ENCODE measurements around the gene LPP. TPM values are rescaled to one million over a fixed set of nuclear protein-coding genes. Genes with fewer than 3 reads are reported as not detected.

The LPP gene
- total RNA-seq, 4 donors from 2014 or later: 1,872 to 3,079 (median 2,300) TPM

DNA sequence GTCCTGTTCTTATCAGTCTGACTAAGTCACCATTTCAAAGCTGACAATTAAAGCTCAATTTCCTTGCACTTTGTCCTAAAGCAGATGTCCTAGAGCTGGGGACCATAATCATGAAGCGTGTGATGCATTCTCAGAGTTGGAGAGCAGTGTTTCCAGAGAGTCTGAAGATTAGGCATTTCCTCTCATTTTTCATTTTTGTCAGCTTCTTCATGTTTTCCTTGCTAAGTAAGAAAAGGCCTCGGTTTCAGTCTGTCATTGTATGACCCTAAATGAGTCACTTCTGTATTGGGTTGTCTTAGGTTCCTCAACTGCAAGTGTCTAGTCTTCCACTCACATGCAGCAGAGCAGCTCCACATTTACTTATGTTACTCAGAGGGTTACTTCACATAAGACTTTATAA lies 760.6 kb downstream of the LPP start:
- no peaks in the 10 kb centered on the region for H3K36me3 ChIP-seq
- H3K27me3 ChIP-seq: no peaks in the 10 kb centered on the region
- H3K27ac ChIP-seq (replicated peaks in 1 of 4): no peak overlapping the region
- DNase-seq (ENCODE audit: extremely low spot score): no peak
- H3K4me1 ChIP-seq: no peaks in the 10 kb centered on the region
- 40% methylated on average over 2 of the region's 2 CpGs for WGBS
- intact Hi-C loops (cut with DNase I): no loop called here
- no peaks in the 10 kb centered on the region for H3K9me3 ChIP-seq
- TF ChIP-seq POLR2A (IDR thresholded peaks at IDR 0.05; ENCODE audit: low read depth) (no peak), POLR2AphosphoS5 (IDR thresholded peaks at IDR 0.05) (no peak), EP300 (IDR thresholded peaks at IDR 0.05) (no peak)
- TF ChIP-seq, protein P1, sequence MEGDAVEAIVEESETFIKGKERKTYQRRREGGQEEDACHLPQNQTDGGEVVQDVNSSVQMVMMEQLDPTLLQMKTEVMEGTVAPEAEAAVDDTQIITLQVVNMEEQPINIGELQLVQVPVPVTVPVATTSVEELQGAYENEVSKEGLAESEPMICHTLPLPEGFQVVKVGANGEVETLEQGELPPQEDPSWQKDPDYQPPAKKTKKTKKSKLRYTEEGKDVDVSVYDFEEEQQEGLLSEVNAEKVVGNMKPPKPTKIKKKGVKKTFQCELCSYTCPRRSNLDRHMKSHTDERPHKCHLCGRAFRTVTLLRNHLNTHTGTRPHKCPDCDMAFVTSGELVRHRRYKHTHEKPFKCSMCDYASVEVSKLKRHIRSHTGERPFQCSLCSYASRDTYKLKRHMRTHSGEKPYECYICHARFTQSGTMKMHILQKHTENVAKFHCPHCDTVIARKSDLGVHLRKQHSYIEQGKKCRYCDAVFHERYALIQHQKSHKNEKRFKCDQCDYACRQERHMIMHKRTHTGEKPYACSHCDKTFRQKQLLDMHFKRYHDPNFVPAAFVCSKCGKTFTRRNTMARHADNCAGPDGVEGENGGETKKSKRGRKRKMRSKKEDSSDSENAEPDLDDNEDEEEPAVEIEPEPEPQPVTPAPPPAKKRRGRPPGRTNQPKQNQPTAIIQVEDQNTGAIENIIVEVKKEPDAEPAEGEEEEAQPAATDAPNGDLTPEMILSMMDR (IDR thresholded peaks at IDR 0.05): no peak
- no peak overlapping the region for H3K4me3 ChIP-seq

GRCh38 chr3:188915127-188915526 lies 761.2 kb downstream of the LPP start:
- no peak for DNase-seq (ENCODE audit: extremely low spot score)
- intact Hi-C loops (cut with DNase I): no loop called here
- no peaks in the 10 kb centered on the region for H3K9me3 ChIP-seq
- no peaks in the 10 kb centered on the region for H3K36me3 ChIP-seq
- no peaks in the 10 kb centered on the region for H3K4me1 ChIP-seq
- 71% methylated on average over 1 of the region's 1 CpG for WGBS
- no peaks in the 10 kb centered on the region for H3K27me3 ChIP-seq
- TF ChIP-seq POLR2AphosphoS5 (IDR thresholded peaks at IDR 0.05) (no peak), POLR2A (IDR thresholded peaks at IDR 0.05; ENCODE audit: low read depth) (no peak), EP300 (IDR thresholded peaks at IDR 0.05) (no peak)
- TF ChIP-seq, protein P1 (IDR thresholded peaks at IDR 0.05): no peak
- H3K4me3 ChIP-seq: no peak overlapping the region
- H3K27ac ChIP-seq (replicated peaks in 1 of 4): no peak overlapping the region

DNA sequence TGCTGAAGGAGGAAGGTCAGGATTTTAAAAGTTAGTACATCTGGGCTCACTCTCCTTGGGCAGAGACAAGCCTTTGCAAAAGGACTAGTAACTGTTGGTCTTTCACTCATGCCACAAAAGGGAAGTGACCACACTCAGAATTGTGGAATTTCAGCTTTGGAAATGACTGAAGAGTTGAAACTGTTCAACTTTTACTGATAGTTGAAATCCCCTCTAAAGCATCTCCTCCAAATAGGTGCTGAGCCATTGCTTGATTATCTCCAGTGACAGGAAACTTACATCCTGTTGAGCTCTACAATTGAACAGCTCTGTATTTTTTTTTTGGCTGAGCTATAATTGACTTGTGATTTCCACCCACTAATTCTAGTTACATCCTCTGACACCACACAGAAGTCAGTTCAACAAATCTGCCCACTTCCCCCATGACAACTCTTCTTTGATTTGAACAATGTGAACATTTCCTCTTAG lies 763.0 kb downstream of the LPP start:
- Histone ChIP-seq H3K27me3 (no peaks in the 10 kb centered on the region), H3K27ac (replicated peaks in 1 of 4) (no peak overlapping the region), H3K4me3 (no peak overlapping the region), H3K9me3 (no peaks in the 10 kb centered on the region), H3K4me1 (no peaks in the 10 kb centered on the region), H3K36me3 (no peaks in the 10 kb centered on the region)
- no peak for DNase-seq (ENCODE audit: extremely low spot score)
- TF ChIP-seq POLR2A (IDR thresholded peaks at IDR 0.05; ENCODE audit: low read depth) (no peak), EP300 (IDR thresholded peaks at IDR 0.05) (no peak), POLR2AphosphoS5 (IDR thresholded peaks at IDR 0.05) (no peak)
- TF ChIP-seq, protein P1 (IDR thresholded peaks at IDR 0.05): no peak
- intact Hi-C loops (cut with DNase I): no loop called here

DNA sequence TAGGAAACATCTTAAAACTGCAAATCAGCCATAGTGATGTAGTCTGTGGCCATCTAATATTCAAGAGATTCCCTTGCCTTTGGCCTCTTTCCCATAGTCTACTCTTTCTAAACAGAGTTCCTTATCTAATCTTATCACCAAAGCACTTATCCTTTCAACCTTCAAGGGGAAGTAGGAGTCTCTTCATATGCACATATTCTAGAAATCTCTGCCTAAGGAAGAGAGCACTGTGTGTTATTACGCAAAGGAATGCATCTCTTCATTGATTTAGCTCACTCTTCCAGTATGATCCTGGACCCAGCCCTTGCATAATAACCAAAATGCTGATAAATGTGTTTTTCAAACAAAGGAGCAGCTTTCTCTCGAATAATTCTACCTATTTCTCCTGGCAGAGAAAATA lies 764.1 kb downstream of the LPP start:
- Histone ChIP-seq H3K9me3 (no peaks in the 10 kb centered on the region), H3K36me3 (no peaks in the 10 kb centered on the region), H3K4me3 (no peak overlapping the region), H3K4me1 (no peaks in the 10 kb centered on the region), H3K27ac (replicated peaks in 1 of 4) (no peak overlapping the region), H3K27me3 (no peaks in the 10 kb centered on the region)
- no peak for TF ChIP-seq EP300 (IDR thresholded peaks at IDR 0.05)
- no peak for TF ChIP-seq POLR2A (IDR thresholded peaks at IDR 0.05; ENCODE audit: low read depth)
- no peak for TF ChIP-seq POLR2AphosphoS5 (IDR thresholded peaks at IDR 0.05)
- TF ChIP-seq, protein P1 (IDR thresholded peaks at IDR 0.05): no peak
- 88% methylated on average over 2 of the region's 2 CpGs for WGBS
- DNase-seq (ENCODE audit: extremely low spot score): no peak
- intact Hi-C loops (cut with DNase I): no loop called here

- no peaks in the 10 kb centered on the region for H3K27me3 ChIP-seq
- no peaks in the 10 kb centered on the region for H3K36me3 ChIP-seq
- H3K4me1 ChIP-seq: peaks cover 0 to 5% (median 2%) of the 10 kb centered on the region in 4 donors
- no peak for DNase-seq (ENCODE audit: extremely low spot score)
- intact Hi-C loops (cut with DNase I): no loop called here
- H3K27ac ChIP-seq (replicated peaks in 1 of 4): no peak overlapping the region
- 97% methylated on average over 2 of the region's 2 CpGs for WGBS
- TF ChIP-seq EP300 (IDR thresholded peaks at IDR 0.05) (no peak), POLR2A (IDR thresholded peaks at IDR 0.05; ENCODE audit: low read depth) (no peak), POLR2AphosphoS5 (IDR thresholded peaks at IDR 0.05) (no peak)
- TF ChIP-seq, protein P1 (IDR thresholded peaks at IDR 0.05): no peak
- H3K4me3 ChIP-seq: no peak overlapping the region
- H3K9me3 ChIP-seq: no peaks in the 10 kb centered on the region
Observed at GRCh38 chr3:188923671-188924070, 769.7 kb downstream of the LPP start.
